ENCODE results near the gene SPOP. TPM values are rescaled to one million over a fixed set of nuclear protein-coding genes. Genes with fewer than 3 reads are reported as not detected.
"Not testable (repeated sequence)": the region's sequence is repeated elsewhere in the genome, so short reads cannot be mapped to it uniquely, and the experiment has no call there.

SPOP gene
- 42.1 and 52.3 TPM in 2 replicates for total RNA-seq (2022)
- Bru-seq, nascent RNA, result percentile 79 among the genes with signal in this experiment
- percentile 75 among the genes with signal in this experiment for BruChase-seq, experiment 1, labeled RNA remaining after a 6-hour chase
- BruChase-seq, experiment 2, labeled RNA remaining after a 2-hour chase, result percentile 75 among the genes with signal in this experiment
- long read RNA-seq, transcript SPOP-201 (11 exons, 2,965 nt), result minor isoform, 16 of 219 reads
- long read RNA-seq, transcript SPOP-202 (11 exons, 2,985 nt), result minor isoform, 14 of 219 reads
- long read RNA-seq, transcript SPOP-206 (10 exons, 1,865 nt), result major isoform, 155 of 219 reads
- long read RNA-seq, transcript SPOP-221 (1 exons, 2,135 nt), result minor isoform, 5 of 219 reads
- long read RNA-seq, partial matches to known transcripts, result 5 of 219 reads
- long read RNA-seq, other reads (novel, unspliced or antisense), result 23 of 219 reads

GRCh38 chr17:49677933-49678847, at the start of gene SPOP:
TSS of gene SPOP (minus strand) at chr17:49678097. CDS start at chr17:49622810, 55,287 bp downstream.
- intact Hi-C loops (cut with micrococcal nuclease), result loop anchor here (1.0 to 5.0 kb wide), 2 partner anchors 32 to 106 kb away; no protein-coding TSS in a partner anchor
- Mint-ChIP-seq H3K36me3 (ENCODE audit: insufficient read depth, unreplicated experiment) (peaks cover 11% of the 10 kb centered on the region), H3K4me1 (ENCODE audit: insufficient read depth, unreplicated experiment) (peaks cover 10% of the 10 kb centered on the region), H3K27me3 (ENCODE audit: insufficient read depth, unreplicated experiment) (no peaks in the 10 kb centered on the region), H3K4me3 (ENCODE audit: unreplicated experiment) (peak within 1 kb of the TSS; percentile 77), H3K9me3 (ENCODE audit: unreplicated experiment) (no peaks in the 10 kb centered on the region), H3K27ac (ENCODE audit: low read depth, unreplicated experiment) (peak within 1 kb of the TSS; percentile 57)
- DNase-seq (ENCODE audit: unreplicated experiment), result peak; percentile 99
- ChIA-PET CTCF (interaction anchor here (1.6 to 1.7 kb wide), 3 partner anchors 18 to 109 kb away, joined by 4 to 6 read pairs (median 6); no protein-coding TSS in a partner anchor), POLR2A (interaction anchor here (0.6 to 3.6 kb wide), 11 partner anchors 14 to 1043 kb away, joined by 3 to 39 read pairs (median 4); partner anchors contain the start of gene KAT7)
- no peak for TF ChIP-seq CTCF (IDR thresholded peaks at IDR 0.05; ENCODE audit: unreplicated experiment)
- no TSS peak for BruUV-seq (replicated peaks)

GRCh38 chr17:49727380-49727779, 49.5 kb upstream of the SPOP start:
- CTCF ChIA-PET, result interaction anchor here (1.5 kb wide), 1 partner anchor 9 kb away, joined by 4 read pairs; no protein-coding TSS in a partner anchor

GRCh38 chr17:49725452-49726130, 47.7 kb upstream of the SPOP start:
- no peak overlapping the region for H3K27ac Mint-ChIP-seq (ENCODE audit: low read depth, unreplicated experiment)
- no peaks in the 10 kb centered on the region for H3K4me1 Mint-ChIP-seq (ENCODE audit: insufficient read depth, unreplicated experiment)
- BruUV-seq (replicated peaks), result no TSS peak
- H3K36me3 Mint-ChIP-seq (ENCODE audit: insufficient read depth, unreplicated experiment), result no peaks in the 10 kb centered on the region
- CTCF ChIA-PET, result interaction anchor here (0.6 kb wide), 1 partner anchor 168 kb away, joined by 3 read pairs; no protein-coding TSS in a partner anchor
- intact Hi-C loops (cut with micrococcal nuclease), result no loop called here
- TF ChIP-seq CTCF (IDR thresholded peaks at IDR 0.05; ENCODE audit: unreplicated experiment), result no peak
- H3K4me3 Mint-ChIP-seq (ENCODE audit: unreplicated experiment), result no peak overlapping the region
- POLR2A ChIA-PET, result no interaction called here
- H3K27me3 Mint-ChIP-seq (ENCODE audit: insufficient read depth, unreplicated experiment), result no peaks in the 10 kb centered on the region
- no peak for DNase-seq (ENCODE audit: unreplicated experiment)
- H3K9me3 Mint-ChIP-seq (ENCODE audit: unreplicated experiment), result no peaks in the 10 kb centered on the region

More at GRCh38 chr17:49727380-49727779, 49.5 kb upstream of the SPOP start:
- no peak for DNase-seq (ENCODE audit: unreplicated experiment)
- H3K9me3 Mint-ChIP-seq (ENCODE audit: unreplicated experiment), result no peaks in the 10 kb centered on the region
- H3K4me1 Mint-ChIP-seq (ENCODE audit: insufficient read depth, unreplicated experiment), result no peaks in the 10 kb centered on the region
- H3K27me3 Mint-ChIP-seq (ENCODE audit: insufficient read depth, unreplicated experiment), result no peaks in the 10 kb centered on the region
- H3K4me3 Mint-ChIP-seq (ENCODE audit: unreplicated experiment), result no peak overlapping the region
- intact Hi-C loops (cut with micrococcal nuclease), result no loop called here
- H3K36me3 Mint-ChIP-seq (ENCODE audit: insufficient read depth, unreplicated experiment), result no peaks in the 10 kb centered on the region
- POLR2A ChIA-PET, result no interaction called here
- no peak for TF ChIP-seq CTCF (IDR thresholded peaks at IDR 0.05; ENCODE audit: unreplicated experiment)
- no TSS peak for BruUV-seq (replicated peaks)
- H3K27ac Mint-ChIP-seq (ENCODE audit: low read depth, unreplicated experiment), result no peak overlapping the region

GRCh38 chr17:49724552-49724951, 46.7 kb upstream of the SPOP start:
- intact Hi-C loops (cut with micrococcal nuclease); H3K4me3 Mint-ChIP-seq (ENCODE audit: unreplicated experiment); H3K9me3 Mint-ChIP-seq (ENCODE audit: unreplicated experiment); H3K27me3 Mint-ChIP-seq (ENCODE audit: insufficient read depth, unreplicated experiment); H3K4me1 Mint-ChIP-seq (ENCODE audit: insufficient read depth, unreplicated experiment); H3K27ac Mint-ChIP-seq (ENCODE audit: low read depth, unreplicated experiment); POLR2A ChIA-PET; H3K36me3 Mint-ChIP-seq (ENCODE audit: insufficient read depth, unreplicated experiment); DNase-seq (ENCODE audit: unreplicated experiment); BruUV-seq (replicated peaks): not testable (repeated sequence)
- CTCF ChIA-PET, result interaction anchor here (1.0 to 1.3 kb wide), 2 partner anchors 16 to 273 kb away, joined by 3 to 5 read pairs; no protein-coding TSS in a partner anchor
